Body of pancreas (tissue), 4 donors: ENCODE results near the gene CMTM5. TPM values are rescaled to one million over a fixed set of nuclear protein-coding genes. Genes with fewer than 3 reads are reported as not detected.
A peak's percentile ranks its signal among the peaks of the same experiment; 100 is the strongest.

Experiments
- ATAC-seq: fragments of 150-250 bp; one replicate; pipeline ENCODE4 v1.9.1; 2016
- DNase-seq, 4 donors: peaks; one replicate each; pipeline ENCODE4 v3.0.0-alpha.2; 2019
- H3K27ac ChIP-seq, 4 donors: fragments of 200-600 bp; sonication (generic); 1 replicate in 3 of 4; 2 replicates in 1 of 4; pipeline versions ENCODE4 v1.5.1 to v1.6.1; 2016 to 2019; ENCODE audit warnings: mild to moderate bottlenecking in 1 of 4, mixed read lengths in 1 of 4, moderate library complexity in 1 of 4
- H3K27me3 ChIP-seq, 2 donors: fragments of 200-600 bp; sonication (generic); one replicate each; pipeline ENCODE4 v1.6.0; 2016; ENCODE audit warnings: mild to moderate bottlenecking in 1 of 2
- H3K36me3 ChIP-seq, 2 donors: fragments of 200-600 bp; sonication (generic); replicated peaks in 1 of 2; 2 replicates each; pipeline ENCODE4 v1.5.1; 2016; ENCODE audit warnings: low read depth in 2 of 2; ENCODE audit not compliant: insufficient read depth in 1 of 2
- H3K4me1 ChIP-seq: fragments of 200-600 bp; sonication (generic); one replicate; pipeline ENCODE4 v1.6.0; 2016
- H3K4me3 ChIP-seq, 2 donors: fragments of 200-600 bp; sonication (generic); 1 replicate in 1 of 2; 2 replicates in 1 of 2; pipeline ENCODE4 v1.5.1; 2016 to 2019
- H3K9me3 ChIP-seq, 3 donors: fragments of 200-600 bp; sonication (generic); 1 replicate in 2 of 3; 2 replicates in 1 of 3; pipeline ENCODE4 v1.5.1; 2016
- CTCF ChIP-seq, 7 experiments: fragments of 450-650 bp in 4 of 7; fragments of 200-600 bp in 3 of 7; sonication (generic) in 3 of 7; IDR thresholded peaks; one replicate each; pipeline ENCODE4 v1.5.1; 2016 to 2019; ENCODE audit warnings: antibody characterized with exemption in 7 of 7
- POLR2A ChIP-seq, 3 donors: fragments of 450-650 bp; IDR thresholded peaks; one replicate each; pipeline ENCODE4 v1.6.1; 2016; ENCODE audit warnings: antibody characterized with exemption in 3 of 3, mild to moderate bottlenecking in 2 of 3
- WGBS, 2 donors: methylation state at CpG; one replicate each; pipeline ENCODE4 v1.1.5; 2017; 5-methylcytosine and 5-hydroxymethylcytosine counted together
- intact Hi-C: fragments of 100-400 bp; cut with DNase I; formaldehyde crosslinking; loops from one replicate; pipeline ENCODE4 v1.15.1; 2023
- total RNA-seq, 2 donors: library from RNA; depleted of rRNA; stranded (reverse); fragments of >200 nt; gene quantifications; one replicate each; pipeline ENCODE4 v1.1.0, GENCODE V29; 2016

The CMTM5 gene
- total RNA-seq, 2 donors from 2014 or later, result not detected

- H3K9me3 ChIP-seq, result no peaks in the 10 kb centered on the region
- WGBS, 2 donors, result 51 to 55% methylated on average over 20 to 21 of the region's 21 CpGs
- no peak for TF ChIP-seq POLR2A (IDR thresholded peaks at IDR 0.05)
- TF ChIP-seq CTCF (IDR thresholded peaks at IDR 0.05), result no peak
- H3K27ac ChIP-seq, result peak overlapping the region in 2 of 4 donors; percentile 14 to 45
- no peak overlapping the region for H3K4me3 ChIP-seq
- ATAC-seq, result no peak
- no peak for DNase-seq
- peaks cover 11% of the 10 kb centered on the region for H3K4me1 ChIP-seq
- H3K36me3 ChIP-seq, result no peaks in the 10 kb centered on the region
- intact Hi-C loops, result no loop called here
- H3K27me3 ChIP-seq, result peaks cover 0 to 20% of the 10 kb centered on the region in 2 donors
These were observed 12.4 kb upstream of the CMTM5 start for GRCh38 chr14:23364164-23365035.

- H3K4me1 ChIP-seq, result peaks cover 11% of the 10 kb centered on the region
These were observed 11.7 kb upstream of the CMTM5 start, which contains the start of gene EFS for GRCh38 chr14:23365036-23365731. Gene EFS (minus strand): TSS chr14:23365172. CDS start chr14:23365025, 147 bp downstream.

GRCh38 chr14:23365732-23366425 is 11.0 kb upstream of the CMTM5 start:
- peaks cover 0 to 20% of the 10 kb centered on the region in 2 donors for H3K27me3 ChIP-seq
- H3K4me3 ChIP-seq, result no peak overlapping the region
- no peak for DNase-seq
- no peaks in the 10 kb centered on the region for H3K36me3 ChIP-seq
- TF ChIP-seq POLR2A (IDR thresholded peaks at IDR 0.05) (peak in 1 of 3 donors; percentile 10), CTCF (IDR thresholded peaks at IDR 0.05) (no peak)
- peak overlapping the region in 2 of 4 donors; percentile 21 to 30 for H3K27ac ChIP-seq
- ATAC-seq, result no peak
- intact Hi-C loops, result no loop called here
- no peaks in the 10 kb centered on the region for H3K9me3 ChIP-seq
- 13 to 28% methylated on average over 24 to 48 of the region's 51 CpGs for WGBS, 2 donors
- peaks cover 11% of the 10 kb centered on the region for H3K4me1 ChIP-seq

More at GRCh38 chr14:23365036-23365731, 11.7 kb upstream of the CMTM5 start, which contains the start of gene EFS:
- Histone ChIP-seq H3K4me3 (no peak within 1 kb of the TSS), H3K27ac (peak within 1 kb of the TSS in 2 of 4 donors; percentile 21 to 45), H3K27me3 (peaks cover 0 to 20% of the 10 kb centered on the region in 2 donors), H3K36me3 (no peaks in the 10 kb centered on the region), H3K9me3 (no peaks in the 10 kb centered on the region)
- peak; percentile 41 for ATAC-seq
- 13 to 62% methylated on average over 10 to 73 of the region's 74 CpGs for WGBS, 2 donors
- TF ChIP-seq CTCF (IDR thresholded peaks at IDR 0.05) (no peak), POLR2A (IDR thresholded peaks at IDR 0.05) (no peak)
- intact Hi-C loops, result no loop called here
- peak in 1 of 4 donors; percentile 24 for DNase-seq

GRCh38 chr14:23366426-23366921 is 10.4 kb upstream of the CMTM5 start:
- Histone ChIP-seq H3K27ac (peak overlapping the region in 1 of 4 donors; percentile 30), H3K4me3 (no peak overlapping the region), H3K27me3 (peaks cover 0 to 20% of the 10 kb centered on the region in 2 donors), H3K4me1 (peaks cover 11% of the 10 kb centered on the region), H3K9me3 (no peaks in the 10 kb centered on the region), H3K36me3 (no peaks in the 10 kb centered on the region)
- DNase-seq, result peak in 2 of 4 donors; percentile 20
- intact Hi-C loops, result no loop called here
- WGBS, 2 donors, result 58 to 87% methylated on average over 23 to 34 of the region's 34 CpGs
- TF ChIP-seq CTCF (IDR thresholded peaks at IDR 0.05), result no peak
- no peak for TF ChIP-seq POLR2A (IDR thresholded peaks at IDR 0.05)
- no peak for ATAC-seq
